ENCODE results near the gene ZNF521. TPM values are rescaled to one million over a fixed set of nuclear protein-coding genes. Genes with fewer than 3 reads are reported as not detected.

The ZNF521 gene
- 58.1 and 107 TPM in 2 replicates for total RNA-seq

GRCh38 chr18:25351777-25352628 lies at the start of gene ZNF521:
ZNF521 (minus strand) TSS chr18:25352166; CDS start chr18:25350946, 1,220 bp downstream.

